ENCODE measurements around the gene FBXO24. TPM values are rescaled to one million over a fixed set of nuclear protein-coding genes. Genes with fewer than 3 reads are reported as not detected.

Gene FBXO24
- total and polyA plus RNA-seq, 9 of the 15 experiments (the other 6 are each of a cell fraction or from before 2014, with no cell fraction given): 0.17 to 0.95 (median 0.50) TPM

GRCh38 chr7:100585511-100586265 lies 440 bp upstream of the FBXO24 start, which contains the start of gene LRCH4 (continued):
- TF ChIP-seq ZKSCAN3 (CRISPR knock-in tag; IDR thresholded peaks at IDR 0.05): no peak
- TF ChIP-seq GATAD2B (IDR thresholded peaks at IDR 0.05; ENCODE audit: borderline replicate concordance): no peak
- no peak for TF ChIP-seq NR2C2 (CRISPR knock-in tag; IDR thresholded peaks at IDR 0.05)
- TF ChIP-seq NR2C2 (tag; IDR thresholded peaks at IDR 0.05): no peak
- TF ChIP-seq ZNF280A (IDR thresholded peaks at IDR 0.05; ENCODE audit: low read depth, partially characterized antibody): no peak
- TF ChIP-seq CAMTA2 (CRISPR knock-in tag; conservative IDR thresholded peaks at IDR 0.05): peak; percentile 91; the same call in 1 of the 2 replicates
- TF ChIP-seq HBP1 (CRISPR knock-in tag; IDR thresholded peaks at IDR 0.05): peak; percentile 70; the same call in 1 of the 2 replicates
- no peak for TF ChIP-seq ZNF316 (IDR thresholded peaks at IDR 0.05)
- TF ChIP-seq ATF3 (IDR thresholded peaks at IDR 0.05): no peak; the same call in 1 of the 2 replicates
- no peak for TF ChIP-seq ATF3 (CRISPR knock-in tag; conservative IDR thresholded peaks at IDR 0.05)
- peak; percentile 70; the same call in 1 of the 2 replicates for TF ChIP-seq SMAD3 (CRISPR knock-in tag; conservative IDR thresholded peaks at IDR 0.05)
- TF ChIP-seq REST (IDR thresholded peaks at IDR 0.05; ENCODE audit: borderline replicate concordance): peak; percentile 81
- TF ChIP-seq REST (CRISPR knock-in tag; IDR thresholded peaks at IDR 0.05; ENCODE audit: low read depth): peak; percentile 89
- no peak for TF ChIP-seq TGIF2 (CRISPR knock-in tag; IDR thresholded peaks at IDR 0.05)
- no peak for TF ChIP-seq ZNF444 (CRISPR knock-in tag; IDR thresholded peaks at IDR 0.05)
- no peak; the same call in 1 of the 2 replicates for TF ChIP-seq ZNF12 (CRISPR knock-in tag; IDR thresholded peaks at IDR 0.05)
- no peak for TF ChIP-seq ZNF584 (CRISPR knock-in tag; IDR thresholded peaks at IDR 0.05; ENCODE audit: low read depth)
